Gastroesophageal sphincter (tissue), 4 donors: Measurements from ENCODE around the gene GPC3. TPM values are rescaled to one million over a fixed set of nuclear protein-coding genes. Genes with fewer than 3 reads are reported as not detected.

Experiments used
- ATAC-seq: fragments of 150-250 bp; one replicate; pipeline ENCODE4 v1.9.1; 2016; ENCODE audit warnings: mild to moderate bottlenecking, moderate library complexity
- H3K27ac ChIP-seq, 4 donors: fragments of 200-600 bp; sonication (generic) in 3 of 4; 1 replicate in 3 of 4; 2 replicates in 1 of 4; pipeline ENCODE4 v1.5.1; 2016 to 2019
- H3K27me3 ChIP-seq: fragments of 200-600 bp; sonication (generic); one replicate; pipeline ENCODE4 v1.5.1; 2019
- H3K36me3 ChIP-seq, 2 donors: fragments of 200-600 bp; sonication (generic); one replicate each; pipeline ENCODE4 v1.5.1; 2019; ENCODE audit warnings: control low read depth in 1 of 2
- H3K4me1 ChIP-seq, 3 donors: fragments of 200-600 bp; sonication (generic); 1 replicate in 2 of 3; 2 replicates in 1 of 3; pipeline ENCODE4 v1.5.1; 2016 to 2019; ENCODE audit warnings: control low read depth in 2 of 3
- H3K4me3 ChIP-seq, 2 donors: fragments of 200-600 bp; sonication (generic); one replicate each; pipeline ENCODE4 v1.5.1; 2019; ENCODE audit warnings: mild to moderate bottlenecking in 1 of 2, moderate library complexity in 1 of 2
- H3K9me3 ChIP-seq, 3 donors: fragments of 200-600 bp; sonication (generic); one replicate each; pipeline ENCODE4 v1.5.1; 2017 to 2019; ENCODE audit warnings: control low read depth in 2 of 3
- CTCF ChIP-seq, 4 experiments: fragments of 200-600 bp in 2 of 4; fragments of 450-650 bp in 2 of 4; sonication (generic) in 1 of 4; IDR thresholded peaks; one replicate each; pipeline ENCODE4 v1.5.1; 2017 to 2019; ENCODE audit warnings: antibody characterized with exemption in 4 of 4, mild to moderate bottlenecking in 2 of 4, moderate library complexity in 2 of 4
- EP300 ChIP-seq: sonication (generic); formaldehyde crosslinking; IDR thresholded peaks from one replicate; pipeline ENCODE4 v1.6.1; 2017; ENCODE audit warnings: antibody characterized with exemption, mild to moderate bottlenecking
- POLR2A ChIP-seq, 2 donors: fragments of 450-650 bp; IDR thresholded peaks; one replicate each; pipeline ENCODE4 v1.6.1; 2017; ENCODE audit warnings: antibody characterized with exemption in 2 of 2, mild to moderate bottlenecking in 2 of 2, moderate library complexity in 1 of 2
- POLR2AphosphoS5 ChIP-seq: sonication (generic); formaldehyde crosslinking; IDR thresholded peaks from one replicate; pipeline ENCODE4 v1.6.1; 2017; ENCODE audit warnings: antibody characterized with exemption
- WGBS, 2 donors: methylation state at CpG; one replicate each; pipeline ENCODE4 v1.1.5; 2018; ENCODE audit warnings: low coverage in 1 of 2; 5-methylcytosine and 5-hydroxymethylcytosine counted together
- total RNA-seq, 4 donors: library from RNA; depleted of rRNA; stranded (reverse); fragments of >200 nt; gene quantifications; one replicate each; pipeline ENCODE4 v1.1.0, GENCODE V29; 2016

Gene GPC3
- total RNA-seq, 4 donors from 2014 or later, result 5.8 to 19.7 (median 14.9) TPM

- no peaks in the 10 kb centered on the region for H3K27me3 ChIP-seq
- H3K4me1 ChIP-seq, result no peaks in the 10 kb centered on the region
- H3K27ac ChIP-seq, result no peak overlapping the region
- no CpG with 5 or more reads among the region's 1 CpG for WGBS, 2 donors
- H3K36me3 ChIP-seq, result no peaks in the 10 kb centered on the region
- TF ChIP-seq EP300, result no peak
- TF ChIP-seq POLR2A (IDR thresholded peaks at IDR 0.05), result no peak
- no peak for TF ChIP-seq CTCF (IDR thresholded peaks at IDR 0.05)
- no peak for TF ChIP-seq POLR2AphosphoS5
- H3K9me3 ChIP-seq, result no peaks in the 10 kb centered on the region
- ATAC-seq, result no peak
- no peak overlapping the region for H3K4me3 ChIP-seq
These were observed 396.6 kb downstream of the GPC3 start for GRCh38 chrX:133588827-133589226.

- no peaks in the 10 kb centered on the region for H3K4me1 ChIP-seq
- no peak overlapping the region for H3K4me3 ChIP-seq
- H3K36me3 ChIP-seq, result no peaks in the 10 kb centered on the region
- TF ChIP-seq EP300 (no peak), POLR2AphosphoS5 (no peak), CTCF (IDR thresholded peaks at IDR 0.05) (no peak), POLR2A (IDR thresholded peaks at IDR 0.05) (no peak)
- 72 to 90% methylated on average over 2 to 3 of the region's 4 CpGs for WGBS, 2 donors
- no peaks in the 10 kb centered on the region for H3K9me3 ChIP-seq
- ATAC-seq, result no peak
- H3K27ac ChIP-seq, result no peak overlapping the region
- no peaks in the 10 kb centered on the region for H3K27me3 ChIP-seq
These were observed 397.6 kb downstream of the GPC3 start for GRCh38 chrX:133587818-133588217.

GRCh38 chrX:133587071-133587470 is 398.3 kb downstream of the GPC3 start:
- WGBS, 2 donors, result 51 to 83% methylated on average over 4 of the region's 4 CpGs
- TF ChIP-seq POLR2A (IDR thresholded peaks at IDR 0.05) (no peak), EP300 (no peak), CTCF (IDR thresholded peaks at IDR 0.05) (no peak), POLR2AphosphoS5 (no peak)
- Histone ChIP-seq H3K27ac (no peak overlapping the region), H3K27me3 (no peaks in the 10 kb centered on the region), H3K4me1 (no peaks in the 10 kb centered on the region), H3K9me3 (no peaks in the 10 kb centered on the region), H3K36me3 (no peaks in the 10 kb centered on the region), H3K4me3 (no peak overlapping the region)
- ATAC-seq, result no peak

GRCh38 chrX:133586443-133586842 is 399.0 kb downstream of the GPC3 start:
- H3K27me3 ChIP-seq, result no peaks in the 10 kb centered on the region
- H3K9me3 ChIP-seq, result no peaks in the 10 kb centered on the region
- TF ChIP-seq EP300 (no peak), CTCF (IDR thresholded peaks at IDR 0.05) (no peak), POLR2AphosphoS5 (no peak), POLR2A (IDR thresholded peaks at IDR 0.05) (no peak)
- no peak overlapping the region for H3K27ac ChIP-seq
- no peaks in the 10 kb centered on the region for H3K36me3 ChIP-seq
- ATAC-seq, result no peak
- 73 to 80% methylated on average over 3 to 4 of the region's 4 CpGs for WGBS, 2 donors
- no peaks in the 10 kb centered on the region for H3K4me1 ChIP-seq
- H3K4me3 ChIP-seq, result no peak overlapping the region

- Histone ChIP-seq H3K36me3 (no peaks in the 10 kb centered on the region), H3K4me1 (no peaks in the 10 kb centered on the region), H3K4me3 (no peak overlapping the region), H3K27me3 (no peaks in the 10 kb centered on the region), H3K27ac (no peak overlapping the region), H3K9me3 (no peaks in the 10 kb centered on the region)
- no peak for TF ChIP-seq POLR2AphosphoS5
- TF ChIP-seq EP300, result no peak
- TF ChIP-seq POLR2A (IDR thresholded peaks at IDR 0.05), result no peak
- TF ChIP-seq CTCF (IDR thresholded peaks at IDR 0.05), result no peak
- 71% methylated on average over 1 of the region's 2 CpGs; no CpG with 5 or more reads in 1 of the 2 donors for WGBS, 2 donors
- no peak for ATAC-seq
These were observed 401.6 kb downstream of the GPC3 start for GRCh38 chrX:133583825-133584224.
